HepG2 (cell line): Measurements from ENCODE around the gene NDUFS2. TPM values are rescaled to one million over a fixed set of nuclear protein-coding genes. Genes with fewer than 3 reads are reported as not detected.
A peak's percentile ranks its signal among the peaks of the same experiment; 100 is the strongest.

ENCODE experiments used
- EP300 ChIP-seq, 3 experiments: sonication (generic) in 1 of 3; formaldehyde crosslinking in 1 of 3; IDR thresholded peaks; 2 replicates each; pipeline versions ENCODE4 v1.5.1 to v1.6.1; 2011 to 2020; ENCODE audit warnings: low read depth in 2 of 3, low read length in 2 of 3, borderline replicate concordance in 1 of 3, improper control_type of control experiment in 1 of 3, mild to moderate bottlenecking in 1 of 3, missing genetic modification reagents in 1 of 3, moderate library complexity in 1 of 3
- HHEX ChIP-seq: IDR thresholded peaks from 2 replicates; pipeline ENCODE4 v1.6.1; 2016; ENCODE audit warnings: control low read depth
- HIVEP1 ChIP-seq: sonication (generic); formaldehyde crosslinking; IDR thresholded peaks from 2 replicates; pipeline ENCODE4 v1.4.0; 2020; ENCODE audit warnings: mild to moderate bottlenecking, missing genetic modification reagents
- KLF13 ChIP-seq: sonication (generic); formaldehyde crosslinking; IDR thresholded peaks from 2 replicates; pipeline ENCODE4 v1.4.0; 2020; ENCODE audit warnings: mild to moderate bottlenecking, missing genetic modification reagents
- KLF16 ChIP-seq, 2 experiments: sonication (generic) in 1 of 2; formaldehyde crosslinking in 1 of 2; IDR thresholded peaks; 2 replicates each; pipeline versions ENCODE4 v1.6.1 to v1.8.0; 2016 to 2023; ENCODE audit warnings: missing genetic modification reagents in 2 of 2, missing compliant biosample characterization in 1 of 2
- MAF1 ChIP-seq: sonication (generic); formaldehyde crosslinking; IDR thresholded peaks from 2 replicates; pipeline ENCODE4 v1.5.0; 2020; ENCODE audit warnings: missing genetic modification reagents, borderline replicate concordance
- MAFK ChIP-seq, 2 experiments: IDR thresholded peaks in 1 of 2; conservative IDR thresholded peaks in 1 of 2; 2 replicates each; pipeline ENCODE4 v1.6.1; 2011; ENCODE audit warnings: improper control_type of control experiment in 2 of 2, low read length in 2 of 2
- MXI1 ChIP-seq: IDR thresholded peaks from 3 replicates; pipeline ENCODE4 v1.6.1; 2012; ENCODE audit warnings: low read depth, low read length, inconsistent platforms, borderline replicate concordance
- NFE2 ChIP-seq: sonication (generic); formaldehyde crosslinking; IDR thresholded peaks from 2 replicates; pipeline ENCODE4 v1.4.0; 2020; ENCODE audit warnings: missing genetic modification reagents
- NFIC ChIP-seq: IDR thresholded peaks from 2 replicates; pipeline ENCODE4 v1.6.1; 2012; ENCODE audit warnings: mild to moderate bottlenecking, low read length, inconsistent platforms
- NR1H2 ChIP-seq: sonication (generic); formaldehyde crosslinking; IDR thresholded peaks from 2 replicates; pipeline ENCODE4 v1.8.1; 2022; ENCODE audit warnings: low read depth, missing genetic modification reagents, borderline replicate concordance
- NR3C1 ChIP-seq: sonication (generic); formaldehyde crosslinking; IDR thresholded peaks from 2 replicates; pipeline ENCODE4 v1.4.0; 2020; ENCODE audit warnings: missing genetic modification reagents
- NRL ChIP-seq: sonication (generic); formaldehyde crosslinking; IDR thresholded peaks from 2 replicates; pipeline ENCODE4 v1.5.0; 2020; ENCODE audit warnings: missing genetic modification reagents, mild to moderate bottlenecking, moderate library complexity, borderline replicate concordance
- SAP130 ChIP-seq: IDR thresholded peaks from 2 replicates; pipeline ENCODE4 v1.6.1; 2016; ENCODE audit warnings: low read depth
- SMAD9 ChIP-seq: sonication (generic); formaldehyde crosslinking; IDR thresholded peaks from 2 replicates; pipeline ENCODE4 v1.5.1; 2020; ENCODE audit warnings: mild to moderate bottlenecking, missing genetic modification reagents
- TBX2 ChIP-seq: sonication (generic); formaldehyde crosslinking; IDR thresholded peaks from 2 replicates; pipeline ENCODE4 v1.5.0; 2020; ENCODE audit warnings: missing genetic modification reagents, mild to moderate bottlenecking, borderline replicate concordance
- THAP11 ChIP-seq: IDR thresholded peaks from 2 replicates; pipeline ENCODE4 v1.6.1; 2016; ENCODE audit warnings: missing biosample characterization, missing genetic modification reagents
- ZBTB21 ChIP-seq: sonication (generic); formaldehyde crosslinking; IDR thresholded peaks from 2 replicates; pipeline ENCODE4 v1.4.0; 2020; ENCODE audit warnings: missing genetic modification reagents
- ZBTB46 ChIP-seq: sonication (generic); formaldehyde crosslinking; IDR thresholded peaks from 2 replicates; pipeline ENCODE4 v1.4.0; 2020; ENCODE audit warnings: mild to moderate bottlenecking, missing genetic modification reagents, borderline replicate concordance
- ZNF501 ChIP-seq: sonication (generic); formaldehyde crosslinking; IDR thresholded peaks from 2 replicates; pipeline ENCODE4 v1.5.1; 2020; ENCODE audit warnings: mild to moderate bottlenecking, moderate library complexity, missing genetic modification reagents
- ZNF564 ChIP-seq: sonication (generic); formaldehyde crosslinking; IDR thresholded peaks from 2 replicates; pipeline ENCODE4 v1.8.1; 2023; ENCODE audit warnings: mild to moderate bottlenecking, missing genetic modification reagents
- ZNF644 ChIP-seq: IDR thresholded peaks from 2 replicates; pipeline ENCODE4 v1.6.1; 2016; ENCODE audit warnings: low read depth
- ZNF790 ChIP-seq: sonication (generic); formaldehyde crosslinking; IDR thresholded peaks from 2 replicates; pipeline ENCODE4 v1.8.0; 2022; ENCODE audit warnings: missing genetic modification reagents, mild to moderate bottlenecking, borderline replicate concordance
- ZNF800 ChIP-seq: sonication (generic); formaldehyde crosslinking; IDR thresholded peaks from 2 replicates; pipeline ENCODE4 v1.4.0; 2020; ENCODE audit warnings: missing genetic modification reagents
- polyA plus RNA-seq, 8 experiments: library from polyadenylated mRNA; depleted of rRNA in 3 of 8; stranded (reverse) in 7 of 8; unstranded in 1 of 8; fragments of >200 nt; fragmentation: Illumina TruSeq in 4 of 8; extraction: Trizol in 4 of 8; gene quantifications; 2 replicates each; pipeline versions ENCODE4 v1.2.1 to v1.2.3, GENCODE V29; 2011 to 2016; ENCODE audit warnings: low read depth in 4 of 8, missing spikeins in 1 of 8, mixed read lengths in 1 of 8; ENCODE audit not compliant: insufficient read depth in 1 of 8
- total RNA-seq, 5 experiments: library from RNA; depleted of rRNA; stranded (reverse); fragments of >200 nt; fragmentation: Illumina TruSeq; extraction: Trizol; gene quantifications; 2 replicates each; pipeline ENCODE4 v1.2.3, GENCODE V29; 2016; ENCODE audit warnings: low read depth in 1 of 5

Gene NDUFS2
- total and polyA plus RNA-seq, 2 of the 13 experiments (the other 11 are each of a cell fraction or from before 2014, with no cell fraction given): 89.9 to 118 TPM

GRCh38 chr1:161159087-161159912, 42.9 kb upstream of the NDUFS2 start, which contains the start of gene USP21 (continued):
- no peak for TF ChIP-seq EP300 (IDR thresholded peaks at IDR 0.05; ENCODE audit: low read depth in 2 of 2, low read length in 2 of 2)
- TF ChIP-seq EP300 (CRISPR knock-in tag; IDR thresholded peaks at IDR 0.05; ENCODE audit: borderline replicate concordance): no peak
- peak; percentile 78 for TF ChIP-seq THAP11 (CRISPR knock-in tag)
- TF ChIP-seq MXI1: peak; percentile 65; the same call in 1 of the 3 replicates
- TF ChIP-seq HIVEP1 (CRISPR knock-in tag): no peak
- no peak for TF ChIP-seq ZNF800 (CRISPR knock-in tag)
- no peak; the same call in 1 of the 2 replicates for TF ChIP-seq KLF13 (CRISPR knock-in tag)
- peak; percentile 74; the same call in 1 of the 2 replicates for TF ChIP-seq ZNF564 (CRISPR knock-in tag)
- peak; percentile 52 for TF ChIP-seq SAP130 (CRISPR knock-in tag)
- no peak for TF ChIP-seq ZBTB21
- no peak for TF ChIP-seq MAFK (conservative IDR thresholded peaks at IDR 0.05 in 1 of 2, IDR thresholded peaks at IDR 0.05 in 1 of 2; ENCODE audit: low read length in 2 of 2)
- TF ChIP-seq ZNF790: no peak
- TF ChIP-seq MAF1: no peak
- no peak for TF ChIP-seq NRL (CRISPR knock-in tag)
- TF ChIP-seq SMAD9 (CRISPR knock-in tag): no peak
- no peak for TF ChIP-seq HHEX (CRISPR knock-in tag)
- peak; percentile 88 for TF ChIP-seq ZNF501
- TF ChIP-seq ZNF644: no peak
- peak; percentile 55 for TF ChIP-seq TBX2 (CRISPR knock-in tag)
- peak in 1 of 2 experiments; percentile 58; a peak in 1 of 4 replicates for TF ChIP-seq KLF16 (CRISPR knock-in tag; IDR thresholded peaks at IDR 0.05)
- TF ChIP-seq NFE2 (CRISPR knock-in tag): no peak
- no peak for TF ChIP-seq NFIC
- no peak for TF ChIP-seq ZBTB46
- no peak for TF ChIP-seq NR1H2 (CRISPR knock-in tag)
- TF ChIP-seq NR3C1: no peak
